Lung (tissue), 12 donors: ENCODE data around the gene ASTN1. TPM values are rescaled to one million over a fixed set of nuclear protein-coding genes. Genes with fewer than 3 reads are reported as not detected.

ENCODE experiments used
- ATAC-seq: fragments of 200-7000 bp; cut with Tn5 transposase; one replicate; pipeline ENCODE4 v1.9.1; 2020; ENCODE audit warnings: moderate number of reproducible peaks; ENCODE audit not compliant: insufficient read depth, low FRiP score
- DNase-seq, 3 donors: peaks; one replicate each; pipeline ENCODE4 v3.0.0-alpha.2; 2013 to 2017
- H3K27ac ChIP-seq, 2 donors: one replicate each; pipeline ENCODE4 v1.5.1; 2013; ENCODE audit warnings: mild to moderate bottlenecking in 2 of 2, moderate library complexity in 2 of 2, control low read depth in 1 of 2, inconsistent platforms in 1 of 2, low read depth in 1 of 2, low read length in 1 of 2
- H3K27me3 ChIP-seq, 3 donors: one replicate each; pipeline ENCODE4 v1.5.1; 2013; ENCODE audit warnings: low read length in 2 of 3; ENCODE audit not compliant: control insufficient read depth in 3 of 3, insufficient read depth in 3 of 3
- H3K36me3 ChIP-seq, 4 donors: one replicate each; pipeline ENCODE4 v1.5.1; 2013; ENCODE audit warnings: low read length in 4 of 4, mild to moderate bottlenecking in 1 of 4, moderate library complexity in 1 of 4; ENCODE audit not compliant: control insufficient read depth in 4 of 4, insufficient read depth in 4 of 4
- H3K4me1 ChIP-seq, 5 donors: one replicate each; pipeline ENCODE4 v1.5.1; 2013; ENCODE audit warnings: low read length in 5 of 5, mild to moderate bottlenecking in 2 of 5, moderate library complexity in 1 of 5; ENCODE audit not compliant: control insufficient read depth in 5 of 5, insufficient read depth in 5 of 5
- H3K4me3 ChIP-seq: one replicate; pipeline ENCODE4 v1.5.1; 2013; ENCODE audit warnings: mild to moderate bottlenecking, control low read depth, moderate library complexity
- H3K9ac ChIP-seq, 2 donors: one replicate each; pipeline ENCODE4 v1.5.1; 2013; ENCODE audit warnings: low read length in 2 of 2, control low read depth in 1 of 2; ENCODE audit not compliant: insufficient read depth in 1 of 2
- H3K9me3 ChIP-seq, 4 donors: one replicate each; pipeline ENCODE4 v1.5.1; 2013; ENCODE audit warnings: low read length in 3 of 4, mild to moderate bottlenecking in 1 of 4, moderate library complexity in 1 of 4; ENCODE audit not compliant: control insufficient read depth in 4 of 4, insufficient read depth in 3 of 4
- WGBS, 2 donors: extraction: QIAGEN DNeasy Blood & Tissue Kit; methylation state at CpG; one replicate each; pipeline ENCODE4 v1.1.7; 2013; 5-methylcytosine and 5-hydroxymethylcytosine counted together
- polyA plus RNA-seq, 2 donors: library from polyadenylated mRNA; stranded (reverse); fragments of 200-250 nt; gene quantifications; one replicate each; pipeline ENCODE4 v1.2.1, GENCODE V29; 2013
- total RNA-seq, 2 donors: library from RNA; depleted of rRNA in 1 of 2; stranded (reverse); fragments of >200 nt in 1 of 2; gene quantifications; one replicate each; pipeline ENCODE4 v1.2.1, GENCODE V29; 2014 to 2021
- TF ChIP-seq, protein P1 (sequence below): IDR thresholded peaks from 2 replicates; pipeline ENCODE4 v1.5.1; 2012; ENCODE audit warnings: mild to moderate bottlenecking; ENCODE audit errors: control extremely low read depth, extremely low read depth
- donor health status: control.
- donor health status: control.
- donor health status: Bipolar disorder and iron deficiency.
- donor health status: healthy.
- donor health status: DM: yes; HTN: yes; CAD: no.

ASTN1 gene
- total and polyA plus RNA-seq, 4 donors: 0.03 to 3.6 (median 0.08) TPM

DNA sequence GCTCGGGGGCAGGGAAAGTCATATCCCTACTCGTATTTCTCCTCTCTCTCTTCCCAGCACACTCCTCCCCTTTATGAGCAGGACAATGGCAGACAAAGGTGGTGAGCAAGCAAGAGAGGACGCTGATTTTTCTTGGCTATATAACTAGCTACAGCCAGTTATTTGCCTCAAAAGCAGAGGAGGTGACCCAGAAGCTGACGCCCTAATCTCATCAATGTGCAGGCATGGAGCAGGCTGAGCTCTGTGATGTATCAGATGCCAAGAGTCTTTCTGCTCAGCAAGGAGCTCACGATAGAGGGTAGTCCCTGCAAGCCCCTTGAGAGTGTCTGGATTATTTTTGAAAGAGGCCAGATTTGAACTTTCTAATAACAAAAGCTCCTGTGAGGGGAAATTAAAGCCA is 75.5 kb downstream of the ASTN1 start:
- TF ChIP-seq, protein P1, sequence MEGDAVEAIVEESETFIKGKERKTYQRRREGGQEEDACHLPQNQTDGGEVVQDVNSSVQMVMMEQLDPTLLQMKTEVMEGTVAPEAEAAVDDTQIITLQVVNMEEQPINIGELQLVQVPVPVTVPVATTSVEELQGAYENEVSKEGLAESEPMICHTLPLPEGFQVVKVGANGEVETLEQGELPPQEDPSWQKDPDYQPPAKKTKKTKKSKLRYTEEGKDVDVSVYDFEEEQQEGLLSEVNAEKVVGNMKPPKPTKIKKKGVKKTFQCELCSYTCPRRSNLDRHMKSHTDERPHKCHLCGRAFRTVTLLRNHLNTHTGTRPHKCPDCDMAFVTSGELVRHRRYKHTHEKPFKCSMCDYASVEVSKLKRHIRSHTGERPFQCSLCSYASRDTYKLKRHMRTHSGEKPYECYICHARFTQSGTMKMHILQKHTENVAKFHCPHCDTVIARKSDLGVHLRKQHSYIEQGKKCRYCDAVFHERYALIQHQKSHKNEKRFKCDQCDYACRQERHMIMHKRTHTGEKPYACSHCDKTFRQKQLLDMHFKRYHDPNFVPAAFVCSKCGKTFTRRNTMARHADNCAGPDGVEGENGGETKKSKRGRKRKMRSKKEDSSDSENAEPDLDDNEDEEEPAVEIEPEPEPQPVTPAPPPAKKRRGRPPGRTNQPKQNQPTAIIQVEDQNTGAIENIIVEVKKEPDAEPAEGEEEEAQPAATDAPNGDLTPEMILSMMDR: no peak
- WGBS, 2 donors: 64 to 76% methylated on average over 5 of the region's 5 CpGs
- H3K27ac ChIP-seq: no peak overlapping the region
- H3K27me3 ChIP-seq: no peaks in the 10 kb centered on the region
- H3K4me3 ChIP-seq: no peak overlapping the region
- H3K36me3 ChIP-seq: no peaks in the 10 kb centered on the region
- H3K4me1 ChIP-seq: no peaks in the 10 kb centered on the region
- H3K9ac ChIP-seq: no peak overlapping the region
- DNase-seq (no peak), ATAC-seq (no peak)
- H3K9me3 ChIP-seq: no peaks in the 10 kb centered on the region

DNA sequence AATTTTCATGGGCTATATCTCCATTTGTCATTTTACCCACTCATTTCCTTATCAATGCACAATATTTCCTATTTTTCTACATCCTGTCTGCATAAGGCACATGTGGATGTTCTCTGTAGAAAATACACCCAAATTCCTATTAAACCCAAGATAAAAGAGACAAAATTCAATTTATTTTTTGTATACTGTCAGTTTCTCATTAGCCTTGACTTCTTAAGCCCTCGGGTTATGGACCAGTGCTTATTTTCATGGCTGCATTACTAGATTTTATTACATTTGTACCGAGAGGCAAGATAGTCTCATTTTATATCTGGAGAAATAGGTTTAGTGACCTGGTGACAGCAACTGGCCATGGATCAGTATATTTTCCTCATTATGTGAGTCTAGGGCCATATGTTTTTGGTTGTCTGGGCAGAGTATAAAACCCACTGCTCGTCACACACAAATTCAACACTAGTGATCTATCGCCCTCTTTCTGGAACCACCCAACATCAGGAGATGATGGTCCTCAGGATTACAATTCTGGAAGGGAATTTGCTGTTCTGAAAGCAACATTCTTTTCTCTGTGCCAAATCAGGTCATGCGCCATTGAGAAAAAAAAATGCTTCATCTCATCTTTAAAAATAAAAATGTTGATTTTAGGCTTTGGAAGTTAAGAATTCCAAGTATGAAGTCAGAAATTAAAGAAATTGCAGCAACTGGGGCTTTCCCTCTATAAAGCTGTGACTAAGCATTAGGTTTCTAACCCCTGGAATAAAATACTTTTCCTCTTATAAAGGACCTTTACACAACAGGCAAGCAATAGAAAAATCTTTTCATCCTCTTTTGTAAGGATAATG is 81.4 kb downstream of the ASTN1 start:
- Histone ChIP-seq H3K4me3 (no peak overlapping the region), H3K9ac (no peak overlapping the region), H3K9me3 (no peaks in the 10 kb centered on the region), H3K27ac (no peak overlapping the region), H3K27me3 (no peaks in the 10 kb centered on the region), H3K4me1 (no peaks in the 10 kb centered on the region), H3K36me3 (no peaks in the 10 kb centered on the region)
- WGBS, 2 donors: 82 to 89% methylated on average over 5 of the region's 5 CpGs
- DNase-seq (no peak), ATAC-seq (no peak)
- TF ChIP-seq, protein P1: no peak

DNA sequence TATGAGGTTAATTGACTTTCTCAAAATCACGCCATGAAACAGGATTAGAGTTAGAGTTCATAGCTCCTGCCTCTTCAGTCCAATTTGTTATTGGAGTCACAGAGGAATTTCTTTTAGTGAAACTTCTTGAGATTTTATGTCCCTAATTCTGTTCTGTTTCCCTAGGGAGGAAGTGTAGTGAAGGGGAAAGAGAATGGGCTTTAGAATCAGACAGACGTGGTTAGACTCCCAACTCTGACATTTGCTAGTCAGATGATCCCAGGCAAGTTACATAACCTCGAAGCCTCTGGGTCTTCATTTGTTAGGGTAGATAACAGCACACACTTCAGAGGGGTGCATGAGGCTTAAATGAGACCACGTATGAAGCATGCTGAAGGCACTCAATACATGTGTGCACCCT is 83.9 kb downstream of the ASTN1 start:
- Histone ChIP-seq H3K9me3 (no peaks in the 10 kb centered on the region), H3K27me3 (no peaks in the 10 kb centered on the region), H3K36me3 (no peaks in the 10 kb centered on the region), H3K4me3 (no peak overlapping the region), H3K27ac (no peak overlapping the region), H3K9ac (no peak overlapping the region), H3K4me1 (no peaks in the 10 kb centered on the region)
- no peak for ATAC-seq
- WGBS, 2 donors: 74% methylated on average over 4 of the region's 4 CpGs
- TF ChIP-seq, protein P1: no peak
- no peak for DNase-seq
